Stomach (tissue), 4 donors: ENCODE results near the gene GAS5.

Experiments
- CTCF ChIP-seq, 7 experiments: fragments of 450-650 bp in 4 of 7; fragments of 200-600 bp in 3 of 7; sonication (generic) in 3 of 7; IDR thresholded peaks; one replicate each; pipeline ENCODE4 v1.5.1; 2016 to 2019; ENCODE audit warnings: antibody characterized with exemption in 7 of 7, control low read depth in 2 of 7, mild to moderate bottlenecking in 1 of 7
- EP300 ChIP-seq: sonication (generic); formaldehyde crosslinking; IDR thresholded peaks from one replicate; pipeline ENCODE4 v1.6.1; 2017; ENCODE audit warnings: antibody characterized with exemption
- POLR2A ChIP-seq, 4 donors: fragments of 450-650 bp; IDR thresholded peaks; one replicate each; pipeline ENCODE4 v1.6.1; 2016; ENCODE audit warnings: antibody characterized with exemption in 4 of 4, control low read depth in 2 of 4, mild to moderate bottlenecking in 1 of 4, moderate library complexity in 1 of 4
- POLR2AphosphoS5 ChIP-seq, 3 donors: sonication (generic); formaldehyde crosslinking; IDR thresholded peaks; one replicate each; pipeline ENCODE4 v1.6.1; 2016; ENCODE audit warnings: antibody characterized with exemption in 3 of 3

- TF ChIP-seq EP300: no peak
- TF ChIP-seq POLR2A (IDR thresholded peaks at IDR 0.05): no peak
- no peak for TF ChIP-seq CTCF (IDR thresholded peaks at IDR 0.05)
- TF ChIP-seq POLR2AphosphoS5 (IDR thresholded peaks at IDR 0.05): no peak
Measured at GRCh38 chr1:173889885-173890284, 22.1 kb upstream of the GAS5 start.
